Putamen (tissue), 1 donor: Measurements from ENCODE around the gene MAEL.
A peak's percentile ranks its signal among the peaks of the same experiment; 100 is the strongest.
"Not testable (repeated sequence)": the region's sequence is repeated elsewhere in the genome, so short reads cannot be mapped to it uniquely, and the experiment has no call there.

Experiments used
- DNase-seq: peaks from one replicate; pipeline ENCODE4 v3.0.0-alpha.2; 2016; ENCODE audit warnings: low spot score

MAEL gene

GRCh38 chr1:166978821-166979220 lies 10.3 kb upstream of the MAEL start:
- DNase-seq = no peak

- no peak for DNase-seq
Measured at GRCh38 chr1:166980383-166980782, 8.7 kb upstream of the MAEL start.

GRCh38 chr1:166980818-166981217 lies 8.3 kb upstream of the MAEL start:
- no peak for DNase-seq

GRCh38 chr1:166981589-166981988 lies 7.5 kb upstream of the MAEL start:
- no peak for DNase-seq

GRCh38 chr1:166999075-166999474 lies 10.0 kb downstream of the MAEL start:
- DNase-seq = no peak

GRCh38 chr1:166999500-167000055 lies 10.5 kb downstream of the MAEL start:
- no peak for DNase-seq

- DNase-seq = no peak
Measured at GRCh38 chr1:167000546-167000945, 11.5 kb downstream of the MAEL start.

- no peak for DNase-seq
Measured at GRCh38 chr1:167002354-167002753, 13.3 kb downstream of the MAEL start.

- DNase-seq = no peak
Measured at GRCh38 chr1:167003711-167004110, 14.6 kb downstream of the MAEL start.

- no peak for DNase-seq
Measured at GRCh38 chr1:167011560-167012191, 22.6 kb downstream of the MAEL start.

- DNase-seq = no peak
Measured at GRCh38 chr1:167012570-167012969, 23.5 kb downstream of the MAEL start.

GRCh38 chr1:167013108-167013929 lies 24.2 kb downstream of the MAEL start:
- no peak for DNase-seq

- no peak for DNase-seq
Measured at GRCh38 chr1:167016100-167016750, 27.1 kb downstream of the MAEL start.

- DNase-seq = no peak
Measured at GRCh38 chr1:167022384-167022783, 33.3 kb downstream of the MAEL start.

- not testable (repeated sequence) for DNase-seq
Measured at GRCh38 chr1:167029553-167029952, 40.5 kb downstream of the MAEL start.

GRCh38 chr1:167033646-167034045 lies 44.6 kb downstream of the MAEL start:
- no peak for DNase-seq

GRCh38 chr1:167043752-167044488 lies 54.8 kb downstream of the MAEL start:
- peak; percentile 14 for DNase-seq

GRCh38 chr1:167051907-167052306 lies 62.8 kb downstream of the MAEL start:
- no peak for DNase-seq

- no peak for DNase-seq
Measured at GRCh38 chr1:167052389-167052788, 63.3 kb downstream of the MAEL start.

GRCh38 chr1:167054531-167054930 lies 65.5 kb downstream of the MAEL start:
- DNase-seq = no peak

- no peak for DNase-seq
Measured at GRCh38 chr1:167054946-167055630, 66.0 kb downstream of the MAEL start.
